T-cell (primary cell): ENCODE data around the gene MYZAP. TPM values are rescaled to one million over a fixed set of nuclear protein-coding genes. Genes with fewer than 3 reads are reported as not detected.

Experiments used
- ATAC-seq, 4 experiments: fragments of 200-7000 bp in 3 of 4; fragments of 150-1000 bp in 1 of 4; cut with Tn5 transposase; replicated peaks in 1 of 4; 1 replicate in 3 of 4; 2 replicates in 1 of 4; pipeline ENCODE4 v1.10.0; 2021; ENCODE audit warnings: moderate library complexity in 3 of 4, mild to moderate bottlenecking in 2 of 4, moderate number of reproducible peaks in 1 of 4
- CTCF ChIA-PET, 2 donors: fragments of 300-600 bp; sonication (Branson Sonifier 250); formaldehyde crosslinking; loops; one replicate each; lab custom pipeline; 2022; ENCODE audit warnings: antibody characterized with exemption in 2 of 2; lab: Charles Lee
- POLR2A ChIA-PET, 2 donors: fragments of 300-600 bp; sonication (Branson Sonifier 250); formaldehyde crosslinking; loops; one replicate each; lab custom pipeline; 2022; ENCODE audit warnings: antibody characterized with exemption in 2 of 2; lab: Charles Lee
- DNase-seq, 35 experiments: peaks; one replicate each; pipeline versions ENCODE4 v3.0.0 to v3.0.0-alpha.2; 2013 to 2023
- H3K27ac ChIP-seq: one replicate; pipeline ENCODE4 v1.5.1; 2013; ENCODE audit warnings: low read length
- H3K27me3 ChIP-seq, 2 experiments: replicated peaks in 1 of 2; 1 replicate in 1 of 2; 2 replicates in 1 of 2; pipeline versions ENCODE4 v1.6.1 to v1.7.0; 2013; ENCODE audit warnings: low read length in 1 of 2, mixed read lengths in 1 of 2; ENCODE audit not compliant: control insufficient read depth in 2 of 2, insufficient read depth in 2 of 2; ENCODE audit errors: extremely low read depth in 1 of 2
- H3K36me3 ChIP-seq, 2 donors: 1 replicate in 1 of 2; 2 replicates in 1 of 2; pipeline versions ENCODE4 v1.6.1 to v1.7.0; 2013; ENCODE audit warnings: low read length in 1 of 2; ENCODE audit not compliant: control insufficient read depth in 2 of 2, insufficient read depth in 1 of 2; ENCODE audit errors: extremely low read depth in 1 of 2
- H3K4me1 ChIP-seq, 2 experiments: 1 replicate in 1 of 2; 2 replicates in 1 of 2; pipeline versions ENCODE4 v1.6.1 to v1.7.0; 2013; ENCODE audit warnings: low read length in 2 of 2, mixed read lengths in 1 of 2; ENCODE audit not compliant: insufficient read depth in 2 of 2, control insufficient read depth in 1 of 2; ENCODE audit errors: extremely low read depth in 1 of 2
- H3K4me3 ChIP-seq, 2 donors: 1 replicate in 1 of 2; 2 replicates in 1 of 2; pipeline versions ENCODE4 v1.5.1 to v1.7.0; 2013; ENCODE audit warnings: mild to moderate bottlenecking in 2 of 2, low read length in 1 of 2, moderate library complexity in 1 of 2; ENCODE audit not compliant: control insufficient read depth in 1 of 2; ENCODE audit errors: extremely low read depth in 1 of 2
- H3K9me3 ChIP-seq: 2 replicates; pipeline ENCODE4 v1.7.0; 2013
- H3K27ac Mint-ChIP-seq, 2 donors: one replicate each; pipeline ENCODE4 v1.8.0; 2020 to 2021; ENCODE audit warnings: mild to moderate bottlenecking in 2 of 2, mixed read lengths in 2 of 2
- H3K27me3 Mint-ChIP-seq, 2 donors: one replicate each; pipeline ENCODE4 v1.8.0; 2021 to 2022; ENCODE audit warnings: mixed read lengths in 2 of 2
- H3K36me3 Mint-ChIP-seq: one replicate; pipeline ENCODE4 v1.8.0; 2021; ENCODE audit warnings: mixed read lengths
- H3K4me1 Mint-ChIP-seq, 3 donors: one replicate each; pipeline ENCODE4 v1.8.0; 2020 to 2022; ENCODE audit warnings: mixed read lengths in 3 of 3, mild to moderate bottlenecking in 1 of 3
- H3K4me3 Mint-ChIP-seq, 3 donors: one replicate each; pipeline ENCODE4 v1.8.0; 2020 to 2022; ENCODE audit warnings: mild to moderate bottlenecking in 3 of 3, mixed read lengths in 3 of 3, moderate library complexity in 3 of 3
- H3K9me3 Mint-ChIP-seq, 3 donors: one replicate each; pipeline ENCODE4 v1.8.0; 2020 to 2022; ENCODE audit warnings: mixed read lengths in 3 of 3
- WGBS: methylation state at CpG from one replicate; pipeline ENCODE4 v1.1.5; 2013; ENCODE audit warnings: missing lambda C conversion rate; ENCODE audit not compliant: insufficient coverage; 5-methylcytosine and 5-hydroxymethylcytosine counted together
- total RNA-seq, 35 experiments: library from RNA in 6 of 35; stranded (reverse) in 6 of 35; fragments of 120-200 nt in 1 of 35; gene quantifications; one replicate each; pipeline versions ENCODE4 v1.2.1 to v1.2.4 and lab custom pipeline; 2013 to 2026

The MYZAP gene
- total RNA-seq, 5 donors from 2014 or later (not counting 1 experiment from before 2014, with no cell fraction given), result 0.58 to 1.9 (median 0.82) TPM

- WGBS, result 100% methylated on average over 1 of the region's 1 CpG
- ATAC-seq, result no peak
- no peak overlapping the region for H3K4me3 ChIP-seq
- H3K27me3 ChIP-seq, result peaks cover 0 to 6% of the 10 kb centered on the region in 2 experiments
- no peak overlapping the region for H3K27ac ChIP-seq
- Mint-ChIP-seq H3K4me1 (peaks cover 0 to 6% (median 4%) of the 10 kb centered on the region in 3 donors), H3K27me3 (peaks cover 1 to 3% of the 10 kb centered on the region in 2 donors), H3K27ac (no peak overlapping the region), H3K4me3 (no peak overlapping the region), H3K9me3 (no peaks in the 10 kb centered on the region), H3K36me3 (no peaks in the 10 kb centered on the region)
- ChIA-PET CTCF (no interaction called here), POLR2A (no interaction called here)
- no peaks in the 10 kb centered on the region for H3K36me3 ChIP-seq
- no peaks in the 10 kb centered on the region for H3K9me3 ChIP-seq
- no peaks in the 10 kb centered on the region for H3K4me1 ChIP-seq
- DNase-seq, result no peak
These were observed 88.3 kb downstream of the MYZAP start for GRCh38 chr15:57680021-57680420.

- DNase-seq (no peak), ATAC-seq (no peak)
- peaks cover 0 to 3% of the 10 kb centered on the region in 2 experiments for H3K27me3 ChIP-seq
- H3K4me3 Mint-ChIP-seq, result no peak overlapping the region
- ChIA-PET CTCF (interaction anchor here in 1 of 2 donors (0.7 kb wide), 1 partner anchor 177 kb away, joined by 3 read pairs; no protein-coding TSS in a partner anchor), POLR2A (no interaction called here)
- H3K36me3 ChIP-seq, result no peaks in the 10 kb centered on the region
- no peaks in the 10 kb centered on the region for H3K36me3 Mint-ChIP-seq
- H3K9me3 ChIP-seq, result no peaks in the 10 kb centered on the region
- no peak overlapping the region for H3K4me3 ChIP-seq
- peaks cover 0 to 3% of the 10 kb centered on the region in 2 donors for H3K27me3 Mint-ChIP-seq
- no peak overlapping the region for H3K27ac ChIP-seq
- no peaks in the 10 kb centered on the region for H3K9me3 Mint-ChIP-seq
- no CpG with 5 or more reads among the region's 1 CpG for WGBS
- H3K27ac Mint-ChIP-seq, result no peak overlapping the region
- H3K4me1 ChIP-seq, result no peaks in the 10 kb centered on the region
- peaks cover 0 to 6% (median 4%) of the 10 kb centered on the region in 3 donors for H3K4me1 Mint-ChIP-seq
These were observed 89.3 kb downstream of the MYZAP start for GRCh38 chr15:57681011-57681410.

- Histone ChIP-seq H3K27me3 (no peaks in the 10 kb centered on the region), H3K4me1 (no peaks in the 10 kb centered on the region), H3K36me3 (no peaks in the 10 kb centered on the region), H3K9me3 (no peaks in the 10 kb centered on the region), H3K27ac (no peak overlapping the region), H3K4me3 (no peak overlapping the region)
- ChIA-PET CTCF (interaction anchor here (0.6 kb wide), 2 partner anchors 73 to 140 kb away, joined by 3 read pairs; no protein-coding TSS in a partner anchor), POLR2A (no interaction called here)
- Mint-ChIP-seq H3K9me3 (no peaks in the 10 kb centered on the region), H3K27me3 (peaks cover 0 to 3% of the 10 kb centered on the region in 2 donors), H3K36me3 (no peaks in the 10 kb centered on the region), H3K27ac (no peak overlapping the region), H3K4me1 (peaks cover 0 to 6% (median 4%) of the 10 kb centered on the region in 3 donors), H3K4me3 (no peak overlapping the region)
- ATAC-seq (no peak), DNase-seq (no peak)
- WGBS, result no CpG with 5 or more reads among the region's 1 CpG
These were observed 91.8 kb downstream of the MYZAP start for GRCh38 chr15:57683481-57683880.

- no peaks in the 10 kb centered on the region for H3K27me3 ChIP-seq
- H3K4me1 ChIP-seq, result no peaks in the 10 kb centered on the region
- H3K27ac Mint-ChIP-seq, result no peak overlapping the region
- CTCF ChIA-PET, result interaction anchor here in 1 of 2 donors (0.5 kb wide), 1 partner anchor 92 kb away, joined by 3 read pairs; no protein-coding TSS in a partner anchor
- H3K27me3 Mint-ChIP-seq, result peaks cover 0 to under 1% of the 10 kb centered on the region in 2 donors
- no peak overlapping the region for H3K4me3 ChIP-seq
- no peak overlapping the region for H3K27ac ChIP-seq
- no peaks in the 10 kb centered on the region for H3K36me3 ChIP-seq
- peaks cover 0 to 6% (median 4%) of the 10 kb centered on the region in 3 donors for H3K4me1 Mint-ChIP-seq
- no peaks in the 10 kb centered on the region for H3K9me3 ChIP-seq
- WGBS, result 85% methylated on average over 2 of the region's 8 CpGs
- no peaks in the 10 kb centered on the region for H3K36me3 Mint-ChIP-seq
- POLR2A ChIA-PET, result no interaction called here
- DNase-seq (no peak), ATAC-seq (no peak)
- no peaks in the 10 kb centered on the region for H3K9me3 Mint-ChIP-seq
- H3K4me3 Mint-ChIP-seq, result no peak overlapping the region
These were observed 92.9 kb downstream of the MYZAP start for GRCh38 chr15:57684491-57685151.

GRCh38 chr15:57685306-57686095 is 93.8 kb downstream of the MYZAP start:
- CTCF ChIA-PET, result interaction anchor here in 1 of 2 donors (0.5 kb wide), 1 partner anchor 91 kb away, joined by 3 read pairs; no protein-coding TSS in a partner anchor
- DNase-seq (no peak), ATAC-seq (no peak)
- no peaks in the 10 kb centered on the region for H3K27me3 Mint-ChIP-seq
- Histone ChIP-seq H3K27me3 (no peaks in the 10 kb centered on the region), H3K36me3 (no peaks in the 10 kb centered on the region), H3K4me1 (no peaks in the 10 kb centered on the region), H3K9me3 (no peaks in the 10 kb centered on the region), H3K4me3 (no peak overlapping the region), H3K27ac (no peak overlapping the region)
- 95% methylated on average over 5 of the region's 7 CpGs for WGBS
- POLR2A ChIA-PET, result no interaction called here
- no peaks in the 10 kb centered on the region for H3K9me3 Mint-ChIP-seq
- no peaks in the 10 kb centered on the region for H3K36me3 Mint-ChIP-seq
- peaks cover 0 to 2% (median 0%) of the 10 kb centered on the region in 3 donors for H3K4me1 Mint-ChIP-seq
- H3K4me3 Mint-ChIP-seq, result no peak overlapping the region
- no peak overlapping the region for H3K27ac Mint-ChIP-seq

- DNase-seq (no peak), ATAC-seq (no peak)
- H3K9me3 Mint-ChIP-seq, result no peaks in the 10 kb centered on the region
- ChIA-PET CTCF (no interaction called here), POLR2A (no interaction called here)
- no peaks in the 10 kb centered on the region for H3K36me3 Mint-ChIP-seq
- H3K27me3 Mint-ChIP-seq, result no peaks in the 10 kb centered on the region
- Histone ChIP-seq H3K4me3 (no peak overlapping the region), H3K9me3 (no peaks in the 10 kb centered on the region), H3K36me3 (no peaks in the 10 kb centered on the region), H3K27me3 (no peaks in the 10 kb centered on the region), H3K4me1 (no peaks in the 10 kb centered on the region), H3K27ac (no peak overlapping the region)
- no peak overlapping the region for H3K4me3 Mint-ChIP-seq
- WGBS, result no CpG with 5 or more reads among the region's 4 CpGs
- no peak overlapping the region for H3K27ac Mint-ChIP-seq
- H3K4me1 Mint-ChIP-seq, result no peaks in the 10 kb centered on the region
These were observed 95.0 kb downstream of the MYZAP start for GRCh38 chr15:57686657-57687056.
